Fibroblast of skin of right biceps (primary cell): Measurements from ENCODE around the gene CELF2.

Source experiments
- DNase-seq: peaks from one replicate; pipeline ENCODE4 v3.0.0-alpha.2; 2013

CELF2 gene

GRCh38 chr10:11004144-11005077, 13.3 kb upstream of the CELF2 start:
- peak; percentile 31 for DNase-seq

DNA sequence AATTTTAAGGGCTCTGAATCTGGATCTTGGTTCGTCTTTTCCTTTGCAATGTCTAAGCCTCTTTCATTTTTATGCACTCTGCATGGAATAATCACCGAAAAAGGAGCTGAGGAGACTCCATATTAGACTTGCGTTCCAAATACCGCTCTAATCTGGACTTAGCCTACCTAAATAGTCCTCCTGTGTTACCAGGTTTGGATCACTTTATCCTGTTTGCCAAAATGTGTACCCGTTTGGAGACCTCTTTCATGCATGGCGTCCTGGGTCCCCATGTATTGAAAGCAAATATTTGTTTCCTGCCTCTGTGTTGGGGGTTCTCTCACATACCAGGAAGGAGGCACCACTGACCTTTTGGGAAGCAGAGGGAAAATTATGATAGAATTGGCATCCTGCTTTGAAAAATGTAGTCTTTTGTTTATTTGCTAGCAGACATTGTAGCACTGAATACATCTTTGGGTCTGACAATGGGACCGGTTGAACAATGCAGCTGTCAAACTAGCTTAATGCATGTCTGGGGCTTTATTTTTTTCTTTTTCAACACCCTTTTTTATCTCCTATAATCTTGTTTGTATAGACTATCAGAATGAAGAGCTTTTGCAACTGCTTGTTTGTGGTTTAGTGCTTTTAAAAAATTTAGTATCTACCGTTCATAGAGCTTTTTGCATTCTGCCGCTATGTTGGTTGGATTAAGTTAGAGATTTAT, 11.8 kb upstream of the CELF2 start:
- DNase-seq, result no peak

GRCh38 chr10:11006428-11006825, 11.2 kb upstream of the CELF2 start:
- DNase-seq, result no peak

GRCh38 chr10:11007476-11008020, 10.1 kb upstream of the CELF2 start:
- no peak for DNase-seq

DNA sequence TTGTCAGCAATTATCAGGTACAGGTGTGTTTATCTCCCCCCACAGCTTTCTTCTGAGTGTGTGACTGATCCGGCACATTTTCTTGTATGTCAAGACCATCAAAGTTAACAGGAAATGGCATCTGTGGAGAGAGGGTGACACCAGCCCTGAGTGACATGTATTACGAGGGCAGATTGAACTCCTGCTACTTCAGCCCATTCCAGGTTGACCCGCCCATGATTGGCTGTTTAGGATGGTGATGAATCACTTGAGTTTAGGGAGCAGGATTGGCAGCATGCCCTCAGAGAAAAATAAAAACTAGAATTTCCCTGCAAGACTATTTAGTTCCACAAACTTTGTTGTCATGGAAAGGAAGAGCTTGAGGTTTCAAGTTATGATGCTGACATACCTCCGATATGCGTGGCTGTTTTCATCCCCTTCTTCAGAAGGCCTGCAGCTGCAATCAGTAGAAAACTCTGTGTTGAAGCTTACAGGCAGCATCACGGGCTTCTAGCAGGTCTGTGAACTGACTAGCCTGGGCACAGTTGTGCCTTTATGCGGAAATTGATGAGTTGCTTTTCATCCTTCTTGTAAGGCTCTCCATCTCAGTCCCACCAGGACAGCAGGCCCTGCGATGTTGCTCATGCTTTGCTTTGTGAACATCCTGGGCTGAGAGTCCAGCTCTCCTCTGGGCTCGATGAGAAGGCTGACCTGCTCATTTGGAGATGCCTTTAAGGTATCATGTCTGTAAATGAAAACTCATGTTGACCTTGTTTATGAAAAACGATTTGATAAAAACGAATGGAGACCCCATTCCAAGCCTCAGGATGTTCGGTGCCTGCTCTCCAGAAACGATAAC, 8.0 kb upstream of the CELF2 start:
- DNase-seq, result peak; percentile 56

DNA sequence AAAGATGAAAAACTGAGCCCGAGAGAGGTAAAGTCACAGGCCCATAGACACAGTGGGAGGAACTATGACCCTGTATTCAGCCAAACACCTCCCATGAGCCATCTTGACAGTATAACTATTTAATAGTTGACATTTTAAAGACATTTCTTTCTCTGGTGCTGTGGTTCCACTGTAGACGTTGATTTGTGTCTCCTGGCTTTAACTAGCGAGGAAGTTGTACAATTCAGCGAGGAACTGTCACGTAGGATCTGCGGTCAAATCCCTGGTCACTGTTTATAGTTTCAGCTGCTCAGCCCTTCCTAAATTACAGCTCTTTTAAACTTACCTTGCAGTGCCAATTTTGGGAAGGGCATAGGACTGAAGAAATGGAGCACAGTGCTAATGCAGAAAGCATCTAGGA, 7.1 kb upstream of the CELF2 start:
- DNase-seq, result no peak

DNA sequence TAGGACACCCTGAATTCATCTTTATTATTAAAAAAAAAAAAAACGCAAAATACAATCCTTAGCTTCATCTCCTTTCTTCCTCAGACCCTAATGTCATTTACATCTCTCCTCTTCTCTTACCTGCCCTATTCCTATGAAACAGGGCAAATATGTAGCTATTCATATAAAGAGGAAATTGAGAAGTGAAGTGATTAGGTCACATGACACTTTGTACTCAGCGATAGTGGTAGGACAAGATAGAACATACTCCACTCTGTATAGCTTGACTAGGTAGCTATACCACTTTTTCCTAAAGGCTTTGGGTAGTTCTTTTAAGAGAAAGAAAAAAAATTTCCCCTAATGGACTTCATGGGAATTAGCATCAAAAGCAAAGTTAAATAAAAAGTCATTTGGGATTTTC, 6.2 kb upstream of the CELF2 start:
- DNase-seq, result no peak

- no peak for DNase-seq
Measured at GRCh38 chr10:11011984-11012383, 5.7 kb upstream of the CELF2 start.

GRCh38 chr10:11012421-11013295, 5.0 kb upstream of the CELF2 start:
- DNase-seq, result no peak

DNA sequence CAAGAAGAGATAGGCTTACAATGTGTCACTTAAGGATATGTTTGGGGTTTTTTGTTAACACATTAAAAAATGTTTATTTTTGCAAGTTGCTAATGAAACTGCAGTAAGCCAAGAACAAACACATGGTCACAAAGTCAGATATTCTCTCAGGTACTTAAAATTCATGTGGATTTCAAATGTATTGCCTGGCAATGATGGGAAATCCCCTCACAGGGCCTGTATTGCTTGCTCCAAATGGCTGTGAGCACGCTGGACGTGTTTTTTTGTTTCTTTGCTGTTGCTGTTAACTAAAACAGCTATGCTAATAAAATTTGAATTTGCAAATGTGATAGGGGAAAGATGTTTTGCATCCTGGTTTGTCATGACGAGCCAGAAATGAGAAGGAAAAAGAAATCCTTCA, 3.8 kb upstream of the CELF2 start:
- DNase-seq, result no peak

DNA sequence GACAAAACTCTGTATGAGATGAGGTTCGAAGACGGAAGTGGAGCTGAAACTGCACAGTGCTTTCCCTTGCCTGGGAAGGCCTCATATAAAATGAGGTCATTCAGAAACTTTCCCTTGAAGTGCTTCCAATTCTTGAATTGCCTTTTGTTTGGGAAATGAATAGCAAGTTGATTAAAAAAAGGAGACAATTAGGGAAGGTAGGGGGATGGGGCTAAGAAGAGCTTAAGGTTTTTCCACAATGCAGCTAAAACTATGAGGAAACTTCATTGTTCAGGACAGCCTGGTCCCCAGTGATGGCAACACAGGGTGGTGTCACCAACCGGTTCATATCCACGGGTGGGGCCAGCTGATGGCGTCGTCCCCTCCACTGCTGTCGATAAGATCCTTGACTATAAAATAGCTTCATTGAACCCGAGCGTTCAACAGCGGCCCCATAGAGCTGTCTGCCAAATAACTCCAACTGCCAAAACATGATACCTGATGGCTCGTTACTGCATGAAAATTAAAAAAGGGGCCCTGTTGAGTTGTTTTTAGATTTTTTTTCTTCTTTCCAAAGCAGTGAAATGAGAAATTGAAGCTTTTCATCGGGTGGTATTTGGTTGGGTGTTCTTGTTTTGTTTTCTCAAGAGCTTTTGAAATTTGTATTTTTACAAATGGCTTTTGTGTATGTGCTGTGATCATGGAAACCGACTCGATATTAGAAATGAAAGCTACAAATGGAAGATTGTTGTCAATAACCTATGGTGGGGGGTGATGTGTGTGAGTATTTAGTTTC, 2.8 kb upstream of the CELF2 start:
- DNase-seq, result no peak

GRCh38 chr10:11015446-11015934, 2.2 kb upstream of the CELF2 start:
- DNase-seq, result no peak

DNA sequence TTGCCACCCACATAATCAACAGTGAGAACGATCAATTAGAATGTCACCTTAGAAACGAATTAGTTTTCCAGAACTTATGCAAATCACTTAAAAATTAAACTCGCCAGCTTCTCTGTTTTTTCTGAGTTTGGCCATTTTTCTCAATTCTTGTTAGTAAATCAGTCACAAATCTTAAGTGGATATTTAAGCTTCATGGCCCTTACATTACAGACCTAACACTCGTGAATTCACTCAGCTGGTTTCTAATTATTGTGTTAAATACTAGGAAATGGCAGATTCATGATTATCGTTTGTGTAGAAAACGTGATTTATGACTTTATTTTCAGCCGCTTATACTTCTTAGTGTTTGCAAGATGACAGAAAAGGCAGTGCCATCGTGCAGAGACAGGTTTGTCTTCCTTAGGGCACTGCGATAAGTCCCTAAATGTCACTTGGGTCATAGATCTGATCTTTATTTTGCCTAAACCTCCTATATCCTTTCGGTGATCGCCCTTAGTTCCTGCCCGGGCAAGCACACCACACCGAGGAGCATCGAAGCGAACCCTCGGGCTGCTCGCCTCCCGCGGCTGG, 587 bp upstream of the CELF2 start:
- DNase-seq, result no peak

- DNase-seq, result no peak
Measured at GRCh38 chr10:11018432-11018841, 765 bp downstream of the CELF2 start.

- no peak for DNase-seq
Measured at GRCh38 chr10:11018855-11019631, 1.4 kb downstream of the CELF2 start.

DNA sequence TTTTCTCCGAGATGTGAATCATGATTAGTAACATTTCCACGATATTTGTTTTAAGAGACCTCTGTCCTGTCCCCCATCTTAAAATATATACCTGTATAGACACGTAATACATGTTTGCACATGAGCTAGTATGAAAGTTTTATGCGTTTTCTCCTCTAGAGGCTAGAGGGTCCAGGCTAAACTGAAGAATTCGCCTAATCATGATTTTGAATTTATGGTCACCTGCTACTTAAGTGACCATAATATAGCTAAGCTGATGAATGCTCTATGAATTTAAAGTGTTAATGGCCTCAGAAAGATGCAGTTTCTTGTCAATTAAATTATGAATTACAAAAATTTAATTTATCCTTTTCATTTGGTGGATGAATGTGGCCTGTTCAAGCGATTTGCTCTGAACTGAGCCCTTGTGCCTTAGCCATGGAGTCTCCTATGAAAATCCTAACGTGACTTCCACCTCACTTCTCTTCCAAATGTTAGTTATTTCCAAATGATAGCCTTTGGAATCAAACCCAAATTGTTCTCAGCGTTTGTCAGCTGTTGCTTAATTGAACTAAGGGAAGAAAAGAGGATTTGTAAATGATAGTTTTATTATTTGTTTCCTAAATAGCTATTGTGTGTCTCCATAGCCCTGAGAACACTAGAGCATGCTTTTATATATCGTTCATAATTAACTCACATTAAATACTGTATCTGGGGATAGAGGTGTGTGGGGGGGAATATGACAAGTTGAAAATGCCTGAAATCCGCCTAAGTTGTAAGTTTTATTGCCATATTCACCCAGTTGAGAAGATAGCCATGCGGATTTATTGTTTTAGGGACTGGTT, 2.3 kb downstream of the CELF2 start:
- no peak for DNase-seq

GRCh38 chr10:11020548-11020942, 2.9 kb downstream of the CELF2 start:
- no peak for DNase-seq

DNA sequence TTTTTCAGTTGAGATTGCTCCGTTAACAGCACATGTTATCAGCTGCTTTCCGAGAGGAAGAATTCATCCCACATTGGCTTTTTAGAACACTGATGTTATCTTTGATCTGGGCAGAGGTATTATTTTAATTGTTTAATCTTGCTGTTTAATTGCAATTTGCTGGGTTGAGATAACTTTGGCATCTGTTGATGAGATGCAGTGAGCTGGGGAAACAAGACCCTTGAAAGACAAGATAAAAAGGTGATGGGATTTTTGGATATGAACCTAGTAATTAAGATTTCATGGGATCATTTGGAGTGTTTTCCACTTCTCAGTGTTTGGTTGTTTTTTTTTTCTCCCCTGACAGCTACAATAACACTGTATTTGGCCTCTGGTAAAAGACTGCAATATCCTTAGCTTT, 4.5 kb downstream of the CELF2 start:
- DNase-seq, result no peak
